AML-193 (cell line): ENCODE measurements around the gene CTSW.

Experiments used
- DNase-seq, 2 experiments: peaks; one replicate each; lab custom pipeline; 2025; lab: John Stamatoyannopoulos, UW

The CTSW gene

DNA sequence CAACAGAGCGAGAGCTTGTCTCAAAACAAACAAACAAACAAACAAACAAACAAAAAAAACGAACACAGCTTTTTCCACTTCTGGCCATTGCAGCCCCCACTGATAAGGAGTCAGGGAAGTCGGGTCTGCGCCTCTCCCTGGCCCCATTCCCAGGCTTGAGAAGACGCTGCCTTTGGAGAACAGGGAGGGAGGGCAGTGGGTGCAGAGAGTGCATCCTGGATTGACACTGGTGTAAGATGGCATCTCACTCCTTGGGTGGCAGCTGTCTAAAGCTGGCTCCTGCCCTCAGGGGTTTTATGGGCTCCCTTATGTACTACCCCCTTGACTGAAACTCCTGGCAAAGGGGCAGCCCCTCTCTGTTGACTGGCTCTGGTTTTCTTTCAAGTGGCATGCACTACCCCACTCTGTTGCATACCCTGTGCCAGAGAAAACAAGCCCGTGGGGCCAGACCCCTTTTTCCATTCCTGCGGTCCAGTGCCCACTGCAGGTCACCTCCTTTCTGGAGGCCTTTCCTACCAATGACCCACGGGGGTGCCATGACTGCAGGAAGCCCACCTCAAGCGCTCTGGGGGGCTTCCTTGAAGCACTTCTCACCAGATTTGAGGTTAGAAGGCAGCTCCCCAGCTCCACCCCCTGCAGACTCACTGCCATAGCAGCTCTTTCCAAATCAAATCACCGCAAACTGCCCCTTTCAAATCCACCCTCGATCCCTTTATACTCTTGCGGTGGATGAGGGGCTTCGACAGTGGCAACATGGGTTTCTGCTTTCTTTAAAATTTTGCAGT is 52.3 kb downstream of the CTSW start:
- no peak for DNase-seq

DNA sequence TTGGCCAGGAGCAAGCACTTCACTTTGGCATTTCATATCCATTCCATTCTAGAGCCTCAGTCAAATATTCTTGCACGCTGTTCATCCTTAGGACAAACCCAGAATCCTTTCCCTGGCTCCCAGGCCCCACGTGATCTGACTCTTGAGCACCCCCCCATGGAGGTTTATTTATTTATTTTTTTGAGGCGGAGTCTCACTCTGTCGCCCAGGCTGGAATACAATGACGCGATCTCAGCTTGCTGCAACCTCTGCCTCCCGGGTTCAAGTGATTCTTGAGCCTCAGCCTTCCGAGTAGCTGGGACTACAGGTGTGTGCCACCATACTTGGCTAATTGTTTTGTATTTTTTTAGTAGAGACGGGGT is 52.9 kb downstream of the CTSW start:
- DNase-seq, result no peak
